Neural crest cell (in vitro differentiated cells): ENCODE results near the gene MTMR2. TPM values are rescaled to one million over a fixed set of nuclear protein-coding genes. Genes with fewer than 3 reads are reported as not detected.

ENCODE experiments used
- DNase-seq: peaks from one replicate; pipeline ENCODE4 v3.0.0; 2021; ENCODE audit warnings: low read depth, mixed read lengths, low spot score
- H3K27ac Mint-ChIP-seq: one replicate; pipeline ENCODE4 v1.8.0; 2021; ENCODE audit warnings: mild to moderate bottlenecking, mixed read lengths; ENCODE audit not compliant: unreplicated experiment
- H3K27me3 Mint-ChIP-seq: 2 replicates; pipeline ENCODE4 v1.8.0; 2021; ENCODE audit warnings: low read depth, mild to moderate bottlenecking, mixed read lengths
- H3K36me3 Mint-ChIP-seq: 2 replicates; pipeline ENCODE4 v1.8.0; 2021; ENCODE audit warnings: low read depth, mild to moderate bottlenecking, mixed read lengths
- H3K4me1 Mint-ChIP-seq: 2 replicates; pipeline ENCODE4 v1.8.0; 2021; ENCODE audit warnings: mixed read lengths
- H3K4me3 Mint-ChIP-seq: one replicate; pipeline ENCODE4 v1.8.0; 2021; ENCODE audit warnings: mild to moderate bottlenecking, mixed read lengths
- H3K9me3 Mint-ChIP-seq: 2 replicates; pipeline ENCODE4 v1.8.0; 2021; ENCODE audit warnings: mixed read lengths
- CTCF ChIP-seq: fragments of 200-600 bp; sonication (generic); conservative IDR thresholded peaks from 2 replicates; pipeline ENCODE4 v1.5.0; 2021; ENCODE audit warnings: antibody characterized with exemption, mild to moderate bottlenecking
- total RNA-seq: library from RNA; stranded (reverse); gene quantifications from 2 replicates; pipeline ENCODE4 v1.2.1, GENCODE V29; 2021

The MTMR2 gene
- total RNA-seq, 1 donor from 2014 or later: 49.9 TPM

- Mint-ChIP-seq H3K36me3 (no peaks in the 10 kb centered on the region), H3K4me1 (peaks cover 48% of the 10 kb centered on the region), H3K27me3 (no peaks in the 10 kb centered on the region), H3K9me3 (no peaks in the 10 kb centered on the region), H3K4me3 (peak overlapping the region; percentile 56), H3K27ac (no peak overlapping the region)
- DNase-seq: no peak
- no peak for TF ChIP-seq CTCF
Measured at GRCh38 chr11:95792700-95793099, 131.2 kb downstream of the MTMR2 start.

DNA sequence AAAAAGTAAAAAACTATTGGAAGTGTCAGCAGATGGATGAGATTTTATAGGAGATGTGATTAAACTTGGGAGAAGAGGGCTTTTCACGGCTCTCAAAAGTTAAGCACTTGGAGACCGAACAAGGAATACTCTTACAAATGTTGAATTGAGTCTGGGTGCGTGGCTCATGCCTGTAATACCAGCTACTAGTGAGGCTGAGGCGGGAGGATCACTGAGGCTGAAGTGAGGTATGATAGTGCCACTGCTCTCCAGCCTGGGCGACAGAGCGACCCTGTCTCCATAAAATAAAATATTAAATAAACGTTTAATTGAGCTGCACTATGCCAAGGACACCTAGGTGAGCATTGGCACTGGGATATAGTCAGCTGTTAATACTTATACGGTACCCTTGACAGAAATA, 131.7 kb downstream of the MTMR2 start:
- H3K4me1 Mint-ChIP-seq: peaks cover 48% of the 10 kb centered on the region
- no peaks in the 10 kb centered on the region for H3K9me3 Mint-ChIP-seq
- H3K27ac Mint-ChIP-seq: no peak overlapping the region

GRCh38 chr11:95791709-95792033, 132.2 kb downstream of the MTMR2 start:
- Mint-ChIP-seq H3K27ac (peak overlapping the region; percentile 1), H3K27me3 (no peaks in the 10 kb centered on the region), H3K9me3 (no peaks in the 10 kb centered on the region), H3K4me3 (peak overlapping the region; percentile 99), H3K36me3 (no peaks in the 10 kb centered on the region), H3K4me1 (peaks cover 48% of the 10 kb centered on the region)
- no peak for DNase-seq
- no peak for TF ChIP-seq CTCF

More for the DNA sequence above, 131.7 kb downstream of the MTMR2 start:
- Mint-ChIP-seq H3K4me3 (peak overlapping the region; percentile 99), H3K27me3 (no peaks in the 10 kb centered on the region), H3K36me3 (no peaks in the 10 kb centered on the region)
- no peak for TF ChIP-seq CTCF
- no peak for DNase-seq

DNA sequence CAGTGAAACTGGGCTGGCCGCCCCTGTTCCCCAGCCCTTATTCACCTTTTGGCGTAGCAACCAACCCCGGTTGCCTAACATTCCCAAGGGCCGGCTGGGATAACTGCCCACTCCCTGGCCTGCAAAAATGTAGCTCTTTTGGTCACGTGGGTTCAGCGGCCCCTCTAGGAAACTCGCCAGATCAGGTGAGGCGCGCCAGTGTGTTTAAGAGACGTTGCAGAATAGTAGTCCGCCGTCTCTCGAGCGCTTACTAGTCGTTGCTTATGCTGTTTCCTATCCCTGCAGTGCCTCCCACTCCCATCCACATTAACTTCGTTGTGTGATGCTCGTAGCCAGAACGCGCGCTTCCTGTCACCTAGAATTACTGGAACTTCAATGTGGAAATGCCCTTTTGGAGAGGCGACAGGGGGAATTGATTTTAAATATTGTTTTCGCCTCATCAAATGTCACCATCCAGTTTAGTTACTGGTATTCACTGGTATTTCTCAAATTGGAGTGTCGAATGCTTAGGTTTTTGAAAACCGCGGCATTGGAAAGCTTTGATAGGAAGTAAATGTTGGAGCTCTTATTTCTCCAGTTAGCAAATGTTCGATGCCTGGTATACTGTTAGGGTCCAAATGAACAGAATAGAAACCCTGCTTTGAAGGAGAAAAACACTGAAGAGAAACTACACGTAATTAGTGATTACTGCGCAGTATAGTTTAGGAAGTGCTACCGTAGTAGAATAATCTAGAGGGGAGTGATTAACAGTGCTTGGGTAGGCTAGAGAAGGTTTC, 132.8 kb downstream of the MTMR2 start:
- Mint-ChIP-seq H3K27ac (peak overlapping the region; percentile 100), H3K27me3 (no peaks in the 10 kb centered on the region), H3K4me1 (peaks cover 48% of the 10 kb centered on the region), H3K4me3 (peak overlapping the region; percentile 99), H3K36me3 (peaks cover under 1% of the 10 kb centered on the region), H3K9me3 (no peaks in the 10 kb centered on the region)
- no peak for TF ChIP-seq CTCF
- peak; percentile 38 for DNase-seq

DNA sequence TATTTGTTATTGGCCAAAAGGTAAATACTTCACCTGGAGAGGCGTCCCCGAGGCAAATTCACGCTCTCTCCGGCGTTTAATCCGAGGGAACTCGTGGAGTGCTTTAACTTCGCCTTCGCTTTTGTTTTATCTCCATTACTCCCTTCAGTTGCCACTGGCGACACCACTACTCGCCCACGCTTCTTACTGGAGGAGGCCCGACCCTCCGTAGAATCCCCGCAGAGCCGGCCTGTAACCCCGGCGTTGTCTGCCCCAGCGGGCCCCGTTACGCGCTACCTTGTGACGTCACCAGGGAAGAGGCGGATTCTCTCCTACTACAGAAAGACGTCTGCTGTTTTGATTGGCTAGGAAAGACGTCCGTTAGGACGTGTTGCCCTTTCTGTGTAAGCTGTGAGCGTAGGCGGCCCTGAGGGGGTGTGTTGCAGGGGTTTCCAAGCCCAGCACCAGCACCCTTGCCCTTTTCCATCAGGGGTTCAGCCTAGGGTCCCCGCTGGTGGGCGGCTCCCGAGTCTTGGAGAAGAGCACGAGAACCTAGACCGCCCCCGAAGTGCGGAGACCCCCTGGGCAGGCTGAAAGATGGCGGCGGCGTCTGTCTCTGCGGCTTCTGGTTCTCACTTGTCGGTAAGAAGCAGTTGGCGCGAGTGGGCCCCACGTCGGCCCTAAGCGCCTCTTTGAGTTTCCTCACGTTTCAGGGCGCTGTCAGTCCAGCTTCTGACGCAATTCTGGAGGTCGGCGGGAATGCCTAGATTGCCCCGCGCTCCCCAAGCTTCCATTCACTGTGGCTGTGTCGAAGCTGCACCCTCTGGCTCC, 133.6 kb downstream of the MTMR2 start, which contains the start of gene CEP57:
Gene CEP57 (plus strand): TSS at position 376 of the 810 bp plus-strand sequence. CDS start 201 bp downstream, at position 577.
- peak within 1 kb of the TSS; percentile 100 for H3K27ac Mint-ChIP-seq
- H3K36me3 Mint-ChIP-seq: peaks cover 6% of the 10 kb centered on the region
- TF ChIP-seq CTCF: no peak
- peak; percentile 90 for DNase-seq
- H3K4me1 Mint-ChIP-seq: peaks cover 46% of the 10 kb centered on the region
- no peaks in the 10 kb centered on the region for H3K9me3 Mint-ChIP-seq
- no peaks in the 10 kb centered on the region for H3K27me3 Mint-ChIP-seq
- H3K4me3 Mint-ChIP-seq: peak within 1 kb of the TSS; percentile 99
